ENCODE data around the gene ZBTB46. TPM values are rescaled to one million over a fixed set of nuclear protein-coding genes. Genes with fewer than 3 reads are reported as not detected.

The ZBTB46 gene
- total and polyA plus RNA-seq, 2 donors (not counting 1 experiment from before 2014, with no cell fraction given), result 0.96 to 4.5 TPM

- no peaks in the 10 kb centered on the region for H3K36me3 ChIP-seq (ENCODE audit: control insufficient read depth, insufficient read depth, low read length)
- H3K4me3 ChIP-seq (replicated peaks in 1 of 4; ENCODE audit: control extremely low read depth in 1 of 4, insufficient read depth in 1 of 4, low read depth in 3 of 4, low read length in 4 of 4), result no peak overlapping the region
- H3K9ac ChIP-seq (ENCODE audit: insufficient read depth, low read length), result peak overlapping the region; percentile 8
- H2AFZ ChIP-seq (ENCODE audit: low read length), result no peak overlapping the region
- peak; percentile 98 for DNase-seq (ENCODE audit: low read depth in 2 of 2)
- no peak overlapping the region for H3K27ac ChIP-seq (ENCODE audit: insufficient read depth, low read length)
- H4K20me1 ChIP-seq (ENCODE audit: control insufficient read depth, extremely low read depth, insufficient read depth, low read length), result no peaks in the 10 kb centered on the region
- TF ChIP-seq EZH2 (IDR thresholded peaks at IDR 0.05; ENCODE audit: low read length, missing control alignments) (no peak), CTCF (conservative IDR thresholded peaks at IDR 0.05 in 1 of 2, IDR thresholded peaks at IDR 0.05 in 1 of 2; ENCODE audit: low read depth in 1 of 2, low read length in 2 of 2) (no peak)
- peaks cover 12% of the 10 kb centered on the region for H3K4me1 ChIP-seq (ENCODE audit: control insufficient read depth, extremely low read depth, insufficient read depth, low read length)
- H3K79me2 ChIP-seq (ENCODE audit: control insufficient read depth, insufficient read depth, low read length), result no peaks in the 10 kb centered on the region
- no peaks in the 10 kb centered on the region for H3K9me3 ChIP-seq (ENCODE audit: control insufficient read depth, insufficient read depth, low read depth, low read length)
- no peaks in the 10 kb centered on the region for H3K27me3 ChIP-seq (ENCODE audit: control insufficient read depth, insufficient read depth, low read length)
- no peak overlapping the region for H3K4me2 ChIP-seq (ENCODE audit: extremely low read depth, insufficient read depth, low read length)
Observed at GRCh38 chr20:63835021-63835858, 4.2 kb upstream of the ZBTB46 start.

- DNase-seq (ENCODE audit: low read depth in 2 of 2), result no peak
- Histone ChIP-seq H3K79me2 (ENCODE audit: control insufficient read depth, insufficient read depth, low read length) (no peaks in the 10 kb centered on the region), H3K4me3 (replicated peaks in 1 of 4; ENCODE audit: control extremely low read depth in 1 of 4, insufficient read depth in 1 of 4, low read depth in 3 of 4, low read length in 4 of 4) (no peak overlapping the region), H4K20me1 (ENCODE audit: control insufficient read depth, extremely low read depth, insufficient read depth, low read length) (no peaks in the 10 kb centered on the region), H3K27ac (ENCODE audit: insufficient read depth, low read length) (no peak overlapping the region), H3K27me3 (ENCODE audit: control insufficient read depth, insufficient read depth, low read length) (peaks cover 2% of the 10 kb centered on the region), H3K9me3 (ENCODE audit: control insufficient read depth, insufficient read depth, low read depth, low read length) (no peaks in the 10 kb centered on the region), H2AFZ (ENCODE audit: low read length) (no peak overlapping the region), H3K4me1 (ENCODE audit: control insufficient read depth, extremely low read depth, insufficient read depth, low read length) (peaks cover 12% of the 10 kb centered on the region), H3K4me2 (ENCODE audit: extremely low read depth, insufficient read depth, low read length) (peak overlapping the region; percentile 52), H3K9ac (ENCODE audit: insufficient read depth, low read length) (no peak overlapping the region), H3K36me3 (ENCODE audit: control insufficient read depth, insufficient read depth, low read length) (no peaks in the 10 kb centered on the region)
- TF ChIP-seq CTCF (conservative IDR thresholded peaks at IDR 0.05 in 1 of 2, IDR thresholded peaks at IDR 0.05 in 1 of 2; ENCODE audit: low read depth in 1 of 2, low read length in 2 of 2) (no peak), EZH2 (IDR thresholded peaks at IDR 0.05; ENCODE audit: low read length, missing control alignments) (no peak)
Observed at GRCh38 chr20:63834491-63834880, 3.4 kb upstream of the ZBTB46 start.

GRCh38 chr20:63833776-63834490, 2.9 kb upstream of the ZBTB46 start:
- no peak for TF ChIP-seq EZH2 (IDR thresholded peaks at IDR 0.05; ENCODE audit: low read length, missing control alignments)
- TF ChIP-seq CTCF (conservative IDR thresholded peaks at IDR 0.05 in 1 of 2, IDR thresholded peaks at IDR 0.05 in 1 of 2; ENCODE audit: low read depth in 1 of 2, low read length in 2 of 2), result no peak
- H2AFZ ChIP-seq (ENCODE audit: low read length), result peak overlapping the region; percentile 23
- no peaks in the 10 kb centered on the region for H3K79me2 ChIP-seq (ENCODE audit: control insufficient read depth, insufficient read depth, low read length)
- peak overlapping the region; percentile 14 for H3K27ac ChIP-seq (ENCODE audit: insufficient read depth, low read length)
- no peaks in the 10 kb centered on the region for H3K36me3 ChIP-seq (ENCODE audit: control insufficient read depth, insufficient read depth, low read length)
- peak; percentile 73 to 91 for DNase-seq (ENCODE audit: low read depth in 2 of 2)
- H4K20me1 ChIP-seq (ENCODE audit: control insufficient read depth, extremely low read depth, insufficient read depth, low read length), result no peaks in the 10 kb centered on the region
- H3K27me3 ChIP-seq (ENCODE audit: control insufficient read depth, insufficient read depth, low read length), result peaks cover 7% of the 10 kb centered on the region
- H3K9me3 ChIP-seq (ENCODE audit: control insufficient read depth, insufficient read depth, low read depth, low read length), result no peaks in the 10 kb centered on the region
- H3K4me1 ChIP-seq (ENCODE audit: control insufficient read depth, extremely low read depth, insufficient read depth, low read length), result peaks cover 12% of the 10 kb centered on the region
- H3K4me2 ChIP-seq (ENCODE audit: extremely low read depth, insufficient read depth, low read length), result no peak overlapping the region
- H3K9ac ChIP-seq (ENCODE audit: insufficient read depth, low read length), result no peak overlapping the region
- no peak overlapping the region for H3K4me3 ChIP-seq (replicated peaks in 1 of 4; ENCODE audit: control extremely low read depth in 1 of 4, insufficient read depth in 1 of 4, low read depth in 3 of 4, low read length in 4 of 4)
